GM10266 (cell line): Measurements from ENCODE around the gene PRKCE.

ENCODE experiments used
- DNase-seq: peaks from one replicate; pipeline ENCODE4 v3.0.0; 2012; ENCODE audit errors: extremely low spot score
- CTCF ChIP-seq: IDR thresholded peaks from 2 replicates; pipeline ENCODE4 v1.5.1; 2012; ENCODE audit warnings: mild to moderate bottlenecking, low read depth; ENCODE audit not compliant: control insufficient read depth, insufficient read depth; ENCODE audit errors: missing control alignments

The PRKCE gene

DNA sequence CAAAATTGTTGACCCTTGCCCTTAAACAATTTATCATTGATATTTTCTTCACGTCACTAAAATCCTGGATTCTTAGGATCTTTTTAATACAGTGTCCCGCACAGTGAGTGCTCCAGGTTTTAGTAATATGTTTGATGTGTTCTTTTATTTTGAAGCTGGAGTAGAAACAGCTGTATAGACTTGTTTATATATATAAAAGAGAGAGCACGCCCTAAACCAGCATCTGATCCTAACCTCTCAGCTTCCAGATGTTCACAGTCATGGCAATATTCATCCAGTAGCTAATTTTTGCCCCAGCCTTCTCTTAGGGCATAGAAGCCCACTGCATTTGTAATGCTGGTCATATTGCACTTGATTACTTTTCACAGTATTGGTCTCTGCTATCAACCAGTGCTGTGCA is 475.7 kb downstream of the PRKCE start:
- TF ChIP-seq CTCF = no peak
- DNase-seq = no peak

- no peak for DNase-seq
- TF ChIP-seq CTCF = no peak
These were observed 479.0 kb downstream of the PRKCE start for GRCh38 chr2:46130511-46130910.

DNA sequence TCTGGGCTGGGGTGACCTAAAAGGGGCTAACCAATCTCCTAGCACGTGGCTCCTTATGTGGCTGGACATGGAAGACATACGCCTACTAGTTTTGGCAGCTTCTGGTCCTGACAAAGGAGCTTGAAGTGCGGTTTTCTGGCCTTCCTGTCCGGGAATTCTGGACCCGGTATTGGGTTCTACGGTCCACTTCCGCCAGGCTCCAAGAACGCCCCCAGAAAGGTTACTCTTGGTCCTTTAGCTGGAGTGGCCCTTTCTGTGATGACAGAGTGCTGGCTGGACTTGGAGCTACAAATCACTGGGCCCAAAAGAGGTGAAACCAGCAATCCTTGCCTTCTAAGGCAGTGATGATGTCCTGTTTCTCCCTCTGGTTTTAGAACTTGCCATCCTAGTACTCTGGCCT is 481.5 kb downstream of the PRKCE start:
- TF ChIP-seq CTCF = no peak

DNA sequence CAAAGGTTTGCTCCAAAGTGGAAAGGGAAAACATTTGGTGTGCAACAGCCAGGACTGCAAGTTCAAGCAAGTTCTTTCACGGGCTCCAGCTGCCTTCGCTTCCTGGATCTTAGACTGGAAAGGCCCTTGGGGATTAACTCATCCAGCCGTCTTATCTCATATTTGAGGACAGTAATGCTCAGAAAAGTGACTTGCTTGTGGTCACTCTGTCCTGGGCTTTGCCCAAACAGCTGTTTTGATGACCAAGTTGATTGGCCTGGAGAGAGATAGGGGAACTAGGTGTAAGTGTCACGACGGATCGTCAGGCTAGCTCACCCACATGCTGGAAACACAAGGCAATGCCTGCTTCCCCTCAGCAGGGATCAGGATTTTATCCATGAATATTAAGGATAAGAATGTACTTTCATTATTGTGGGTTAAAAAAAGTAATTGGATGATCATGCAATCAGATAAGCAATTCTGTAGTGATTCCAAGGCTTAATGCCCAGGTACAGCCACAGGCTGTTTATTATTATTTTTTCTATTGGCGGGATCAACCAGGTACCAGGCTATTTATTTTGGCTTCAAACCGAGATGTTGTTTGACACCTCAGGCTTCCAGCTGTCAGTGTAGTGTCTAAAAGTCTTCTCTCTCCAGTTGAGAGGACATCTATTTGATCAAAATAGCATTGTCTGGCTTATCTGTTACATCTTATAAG is 483.2 kb downstream of the PRKCE start:
- no peak for DNase-seq
- TF ChIP-seq CTCF = no peak

More for the DNA sequence above, 481.5 kb downstream of the PRKCE start:
- no peak for DNase-seq

DNA sequence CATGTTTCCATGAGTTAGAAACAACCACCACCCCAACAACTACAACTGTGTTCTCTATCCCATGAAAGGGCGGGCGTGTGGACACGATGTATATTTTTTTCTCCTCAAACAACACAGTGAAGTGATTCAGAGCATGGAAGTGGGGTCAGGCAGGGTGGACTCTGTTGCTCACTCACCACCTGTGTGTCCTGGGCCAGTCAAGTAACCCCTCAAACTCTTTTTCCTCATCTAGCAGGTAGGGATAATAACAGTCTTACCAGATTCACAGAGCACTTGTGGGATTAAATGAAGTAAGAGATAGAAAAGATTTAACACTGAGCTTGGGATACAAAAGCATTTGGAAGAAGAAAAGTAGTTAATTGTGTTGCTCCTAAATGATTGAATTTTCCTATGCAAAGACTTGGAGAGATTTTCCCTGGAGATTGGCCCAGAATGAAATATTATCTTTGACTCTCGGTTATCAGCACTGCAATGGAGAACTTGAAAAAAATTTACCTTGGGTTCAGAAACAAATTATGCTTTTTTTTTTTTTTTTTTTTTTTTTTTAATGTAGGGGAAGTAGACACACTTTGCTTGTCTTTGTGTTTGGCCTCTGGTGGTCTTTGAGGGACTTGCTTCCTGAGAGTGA is 483.9 kb downstream of the PRKCE start:
- TF ChIP-seq CTCF = no peak
- DNase-seq = no peak

GRCh38 chr2:46135958-46136357 is 484.5 kb downstream of the PRKCE start:
- TF ChIP-seq CTCF = no peak

GRCh38 chr2:46136481-46136880 is 485.0 kb downstream of the PRKCE start:
- no peak for DNase-seq
- no peak for TF ChIP-seq CTCF

More at GRCh38 chr2:46135958-46136357, 484.5 kb downstream of the PRKCE start:
- DNase-seq = no peak
